Kidney epithelial cell (primary cell): ENCODE measurements around the gene TELO2. TPM values are rescaled to one million over a fixed set of nuclear protein-coding genes. Genes with fewer than 3 reads are reported as not detected.

ENCODE experiments used
- DNase-seq: peaks from one replicate; pipeline ENCODE4 v3.0.0-alpha.2; 2010; ENCODE audit warnings: low read depth
- H3K27me3 ChIP-seq: 2 replicates; pipeline ENCODE4 v1.6.0; 2011; ENCODE audit warnings: low read length; ENCODE audit not compliant: control insufficient read depth, insufficient read depth
- H3K36me3 ChIP-seq: 2 replicates; pipeline ENCODE4 v1.5.1; 2011; ENCODE audit warnings: low read length; ENCODE audit not compliant: control insufficient read depth, insufficient read depth
- H3K4me3 ChIP-seq: 2 replicates; pipeline ENCODE4 v1.5.1; 2011; ENCODE audit warnings: low read depth, mild to moderate bottlenecking, control low read depth, low read length
- CTCF ChIP-seq: IDR thresholded peaks from 2 replicates; pipeline ENCODE4 v1.5.1; 2011; ENCODE audit warnings: mild to moderate bottlenecking, moderate library complexity, low read length, control low read depth, inconsistent platforms; ENCODE audit not compliant: insufficient read depth, poor library complexity, severe bottlenecking
- total RNA-seq: library from RNA; depleted of rRNA; stranded (reverse); fragments of >200 nt; gene quantifications from 2 replicates; pipeline ENCODE4 v1.2.3, GENCODE V29; 2015

TELO2 gene
- total RNA-seq, 1 donor from 2014 or later: 23.1 TPM

GRCh38 chr16:1530349-1530882, 37.3 kb downstream of the TELO2 start:
- TF ChIP-seq CTCF: no peak
- Histone ChIP-seq H3K4me3 (no peak overlapping the region), H3K27me3 (peaks cover 2% of the 10 kb centered on the region), H3K36me3 (no peaks in the 10 kb centered on the region)
- no peak for DNase-seq

- no peak for TF ChIP-seq CTCF
- DNase-seq: no peak
- H3K27me3 ChIP-seq: peaks cover 2% of the 10 kb centered on the region
- H3K4me3 ChIP-seq: no peak overlapping the region
- no peaks in the 10 kb centered on the region for H3K36me3 ChIP-seq
Observed at GRCh38 chr16:1530883-1531637, 37.9 kb downstream of the TELO2 start.

GRCh38 chr16:1531638-1531910, 38.4 kb downstream of the TELO2 start:
- Histone ChIP-seq H3K4me3 (no peak overlapping the region), H3K27me3 (peaks cover 2% of the 10 kb centered on the region), H3K36me3 (no peaks in the 10 kb centered on the region)
- TF ChIP-seq CTCF: no peak
- DNase-seq: no peak

DNA sequence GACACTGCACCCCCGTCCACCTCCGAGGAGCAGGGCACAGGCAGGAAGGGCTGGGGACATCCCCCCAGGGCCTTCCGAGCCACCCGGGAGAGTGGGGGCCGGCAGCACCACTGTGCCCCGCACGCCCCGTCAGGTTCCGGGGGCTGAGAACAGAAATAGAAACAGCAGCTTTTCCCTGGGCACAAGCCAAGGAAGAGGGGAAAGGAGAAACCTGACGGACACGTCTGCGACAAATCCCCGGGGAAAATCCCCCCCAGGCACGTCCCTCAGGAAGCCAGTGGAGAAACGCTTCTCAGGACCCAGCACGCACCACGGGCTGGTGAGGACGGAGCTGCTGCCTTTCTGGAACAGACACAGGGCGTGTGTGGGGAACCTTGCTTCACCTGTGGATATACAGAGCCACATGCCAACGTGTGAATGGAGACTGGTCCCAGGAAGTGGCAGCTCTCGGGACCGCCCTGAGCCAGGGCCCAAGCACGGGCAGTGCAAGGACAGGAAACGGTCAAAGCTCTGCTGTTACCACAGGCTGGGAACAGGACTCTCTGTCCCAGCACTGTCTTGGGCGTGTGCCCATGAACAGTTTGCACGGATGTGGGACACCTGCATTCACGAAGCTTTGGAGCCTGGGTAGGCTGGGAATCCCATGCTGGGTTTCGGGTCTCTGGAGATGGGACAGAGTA, 39.1 kb downstream of the TELO2 start:
- Histone ChIP-seq H3K27me3 (peaks cover 2% of the 10 kb centered on the region), H3K4me3 (no peak overlapping the region), H3K36me3 (no peaks in the 10 kb centered on the region)
- no peak for TF ChIP-seq CTCF
- no peak for DNase-seq

DNA sequence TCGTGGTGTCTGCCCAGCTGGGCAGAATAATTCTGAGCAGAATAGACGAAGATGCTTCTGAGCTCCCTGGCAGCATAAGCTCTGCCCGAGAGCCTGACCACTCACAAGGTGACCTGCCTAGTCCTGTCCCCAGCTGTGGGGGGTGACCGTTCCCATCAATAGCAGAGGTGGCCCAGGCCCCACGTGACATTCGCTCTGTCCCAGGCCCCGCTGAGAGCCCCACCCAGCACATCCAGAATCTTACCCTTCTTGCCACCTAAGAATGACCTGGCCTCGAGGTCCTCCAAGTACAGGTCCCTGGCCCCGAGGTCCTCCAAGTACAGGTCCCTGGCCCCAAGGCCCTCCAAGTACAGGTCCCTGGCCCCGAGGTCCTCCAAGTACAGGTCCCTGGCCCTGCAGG, 39.6 kb downstream of the TELO2 start:
- H3K36me3 ChIP-seq: no peaks in the 10 kb centered on the region
- no peak for TF ChIP-seq CTCF
- peaks cover 2% of the 10 kb centered on the region for H3K27me3 ChIP-seq
- H3K4me3 ChIP-seq: no peak overlapping the region
- no peak for DNase-seq
